GM03348 (cell line): ENCODE results near the gene CTCF.

Experiments used
- DNase-seq: peaks from one replicate; pipeline ENCODE4 v3.0.0; 2012; ENCODE audit warnings: low spot score

The CTCF gene

DNA sequence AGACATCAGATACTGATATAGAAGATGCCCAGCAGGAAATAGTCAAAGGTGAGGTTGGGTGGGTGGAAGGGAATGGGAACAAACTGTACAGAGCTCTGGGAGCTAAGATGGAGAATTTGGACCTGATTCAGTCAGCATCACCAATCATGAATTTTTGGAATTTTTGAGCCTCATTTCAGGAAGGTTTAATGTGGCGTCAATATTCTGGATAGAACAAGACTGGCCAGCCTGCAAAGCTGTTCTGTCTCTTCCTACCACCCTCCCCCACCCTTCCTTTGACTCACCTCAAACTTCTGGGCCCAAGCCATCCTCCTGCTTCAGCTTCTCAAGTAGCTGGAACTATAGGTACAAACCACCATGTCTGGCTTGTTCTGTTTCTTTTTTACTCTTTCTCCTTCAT, 32.6 kb downstream of the CTCF start:
- DNase-seq = peak; percentile 28

DNA sequence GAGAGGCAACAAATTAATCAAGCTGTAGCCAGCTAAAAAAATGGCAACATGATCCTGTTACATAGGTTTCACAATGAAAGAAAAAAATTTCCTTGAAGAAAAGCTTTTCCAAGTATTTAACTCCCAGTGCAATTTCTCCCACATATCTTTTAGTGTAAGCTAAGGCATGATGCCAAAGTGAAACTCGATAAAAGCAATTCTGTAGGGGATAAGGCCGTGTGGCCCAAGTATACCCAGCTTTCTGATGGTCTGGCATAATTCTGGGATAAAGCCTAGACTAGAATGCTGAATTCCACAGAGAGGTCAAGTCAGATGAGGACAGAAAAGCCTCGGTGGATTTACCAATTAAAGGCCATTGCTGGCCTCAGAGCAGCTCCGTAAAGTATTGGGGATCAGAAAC, 36.2 kb downstream of the CTCF start:
- DNase-seq = no peak

DNA sequence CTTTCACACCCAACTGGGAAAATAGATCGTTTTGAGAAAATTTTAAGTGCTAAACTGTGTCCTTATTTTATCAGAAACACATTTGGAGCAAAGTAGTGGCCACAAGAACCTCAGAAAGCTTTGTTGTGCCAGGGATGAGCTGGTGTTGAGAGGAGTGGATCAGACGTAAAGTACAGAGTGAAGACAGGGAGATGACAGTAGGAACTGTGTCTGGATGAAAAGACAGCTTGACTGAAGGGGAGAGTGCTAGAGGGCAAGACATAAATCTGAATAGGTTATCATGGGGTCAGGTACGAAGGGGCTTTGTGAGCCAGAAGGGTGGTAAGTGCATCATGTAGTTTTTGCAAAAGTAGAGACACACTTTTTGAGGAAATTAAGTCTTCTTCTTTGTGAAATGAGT, 43.3 kb downstream of the CTCF start:
- no peak for DNase-seq

DNA sequence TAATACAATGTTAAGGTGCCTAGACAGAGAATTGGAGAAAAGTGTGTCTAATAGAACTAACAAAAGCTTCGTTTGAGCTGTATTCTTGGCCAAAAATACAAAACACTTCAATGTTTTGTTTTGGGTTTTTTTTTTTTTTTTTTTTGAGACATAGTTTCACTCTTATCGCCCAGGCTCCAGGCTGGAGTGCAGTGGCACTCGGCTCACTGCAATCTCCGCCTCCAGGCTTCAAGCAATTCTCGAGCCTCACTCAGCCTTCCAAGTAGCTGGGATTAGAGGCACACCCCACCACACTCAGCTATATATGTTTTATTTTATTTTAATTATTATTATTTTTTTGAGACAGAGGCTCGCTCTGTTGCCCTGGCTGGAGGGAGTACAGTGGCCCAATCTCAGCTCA, 44.3 kb downstream of the CTCF start:
- no peak for DNase-seq

DNA sequence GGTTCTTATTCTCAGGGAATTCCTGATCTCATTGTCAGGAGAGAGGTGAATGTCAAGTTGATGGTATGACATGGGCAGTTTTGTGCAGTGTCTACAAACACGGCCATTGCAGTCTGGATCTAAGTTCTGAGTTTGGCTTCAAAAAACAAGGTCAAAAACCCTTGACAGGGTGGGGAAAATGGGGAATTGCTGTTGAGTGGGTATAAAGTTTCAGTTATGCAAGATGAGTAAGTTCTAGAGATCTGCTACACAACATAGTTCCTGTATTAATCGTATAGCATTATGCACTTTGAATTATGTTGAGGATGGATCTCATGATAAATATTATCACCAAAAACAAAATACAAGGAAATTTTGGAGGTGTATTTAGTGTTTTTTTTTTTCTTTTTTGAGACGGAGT, 46.0 kb downstream of the CTCF start:
- DNase-seq = no peak

DNA sequence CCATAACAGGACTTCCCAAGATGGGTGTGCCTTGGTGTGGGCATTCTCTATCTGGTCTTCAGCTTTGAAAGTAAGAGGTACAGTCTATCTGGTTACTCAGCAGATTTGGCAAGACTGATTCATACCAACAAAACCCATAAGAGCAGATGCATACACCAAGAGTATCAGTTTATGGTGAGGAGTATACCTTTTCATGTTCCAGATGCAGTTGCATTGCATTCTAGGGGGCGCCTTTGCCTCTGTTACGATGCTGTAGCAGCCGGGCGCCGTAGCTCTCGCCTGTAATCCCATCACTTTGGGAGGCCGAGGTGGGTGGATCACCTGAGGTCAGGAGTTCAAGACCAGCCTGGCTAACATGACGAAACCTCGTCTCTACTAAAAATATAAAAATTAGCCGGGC, 51.5 kb downstream of the CTCF start:
- DNase-seq = no peak

DNA sequence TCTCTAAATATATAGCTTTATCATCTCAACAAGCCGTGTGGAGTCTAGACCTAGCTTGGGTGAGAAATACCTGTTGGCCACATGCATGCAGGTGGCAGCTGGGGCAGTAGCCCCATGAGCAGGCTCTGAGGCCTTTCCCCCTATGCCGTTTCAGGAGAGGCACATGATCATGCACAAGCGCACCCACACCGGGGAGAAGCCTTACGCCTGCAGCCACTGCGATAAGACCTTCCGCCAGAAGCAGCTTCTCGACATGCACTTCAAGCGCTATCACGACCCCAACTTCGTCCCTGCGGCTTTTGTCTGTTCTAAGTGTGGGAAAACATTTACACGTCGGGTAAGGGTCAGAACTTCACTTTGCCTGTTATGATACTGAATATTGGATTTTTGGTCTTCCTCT, 65.9 kb downstream of the CTCF start:
- DNase-seq = no peak

DNA sequence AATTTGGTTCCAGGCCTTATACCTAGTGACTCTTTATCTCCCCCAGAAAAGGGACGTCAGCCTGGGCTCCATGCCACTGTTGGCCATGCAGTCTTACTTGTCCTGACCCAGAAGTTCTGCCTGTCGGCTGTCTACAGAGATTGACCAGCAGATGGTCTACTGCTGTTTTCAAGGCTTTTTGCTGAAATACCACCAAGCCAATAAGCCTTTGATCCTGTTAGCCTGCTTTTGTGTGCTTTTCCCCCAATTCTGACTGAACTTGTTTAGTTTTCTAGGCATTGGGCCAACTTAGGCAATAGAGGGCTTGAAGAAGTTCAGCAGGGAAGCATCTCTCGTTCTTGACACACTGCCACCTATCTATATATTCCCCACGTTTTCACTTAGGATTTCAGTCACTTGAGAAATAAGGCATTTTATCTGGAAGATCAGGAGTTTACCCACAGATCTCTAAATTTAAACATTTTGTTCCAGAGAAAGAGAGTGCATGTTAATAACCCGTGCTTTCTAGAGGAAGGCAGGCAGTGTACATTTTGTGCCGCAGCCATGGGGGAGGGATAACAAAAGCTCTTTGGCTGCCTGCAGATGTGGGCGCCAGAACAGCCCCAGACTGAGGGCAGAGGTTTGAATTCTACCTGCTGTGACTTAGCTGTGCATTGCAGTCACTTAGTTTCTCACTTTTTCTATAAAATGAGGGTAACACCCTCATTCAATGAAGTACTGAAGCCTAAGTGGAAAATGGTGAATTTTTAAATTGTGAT, 70.3 kb downstream of the CTCF start:
- DNase-seq = no peak

DNA sequence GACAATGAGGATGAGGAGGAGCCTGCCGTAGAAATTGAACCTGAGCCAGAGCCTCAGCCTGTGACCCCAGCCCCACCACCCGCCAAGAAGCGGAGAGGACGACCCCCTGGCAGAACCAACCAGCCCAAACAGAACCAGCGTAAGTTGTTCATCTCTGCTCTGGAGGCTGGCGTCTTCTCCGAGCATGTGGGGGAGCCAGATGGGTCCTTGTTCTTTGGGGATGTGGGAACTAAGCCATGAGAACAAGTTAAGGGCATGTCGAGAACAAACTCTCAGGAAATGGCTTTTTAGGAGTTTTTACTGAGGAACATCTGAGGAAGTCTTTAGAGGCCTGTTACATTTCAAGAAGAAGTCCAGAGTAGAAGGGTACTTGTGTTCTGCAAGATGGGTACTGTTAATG, 74.4 kb downstream of the CTCF start:
- no peak for DNase-seq

DNA sequence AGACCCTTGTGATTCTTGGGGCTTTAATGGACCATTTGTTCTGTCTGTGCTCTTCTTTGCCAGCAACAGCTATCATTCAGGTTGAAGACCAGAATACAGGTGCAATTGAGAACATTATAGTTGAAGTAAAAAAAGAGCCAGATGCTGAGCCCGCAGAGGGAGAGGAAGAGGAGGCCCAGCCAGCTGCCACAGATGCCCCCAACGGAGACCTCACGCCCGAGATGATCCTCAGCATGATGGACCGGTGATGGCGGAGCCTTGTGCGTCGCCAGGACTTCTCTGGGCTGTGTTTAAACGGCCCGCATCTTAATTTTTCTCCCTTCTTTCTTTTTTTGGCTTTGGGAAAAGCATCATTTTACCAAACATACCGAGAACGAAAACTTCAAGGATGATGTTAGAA, 75.3 kb downstream of the CTCF start:
- no peak for DNase-seq

DNA sequence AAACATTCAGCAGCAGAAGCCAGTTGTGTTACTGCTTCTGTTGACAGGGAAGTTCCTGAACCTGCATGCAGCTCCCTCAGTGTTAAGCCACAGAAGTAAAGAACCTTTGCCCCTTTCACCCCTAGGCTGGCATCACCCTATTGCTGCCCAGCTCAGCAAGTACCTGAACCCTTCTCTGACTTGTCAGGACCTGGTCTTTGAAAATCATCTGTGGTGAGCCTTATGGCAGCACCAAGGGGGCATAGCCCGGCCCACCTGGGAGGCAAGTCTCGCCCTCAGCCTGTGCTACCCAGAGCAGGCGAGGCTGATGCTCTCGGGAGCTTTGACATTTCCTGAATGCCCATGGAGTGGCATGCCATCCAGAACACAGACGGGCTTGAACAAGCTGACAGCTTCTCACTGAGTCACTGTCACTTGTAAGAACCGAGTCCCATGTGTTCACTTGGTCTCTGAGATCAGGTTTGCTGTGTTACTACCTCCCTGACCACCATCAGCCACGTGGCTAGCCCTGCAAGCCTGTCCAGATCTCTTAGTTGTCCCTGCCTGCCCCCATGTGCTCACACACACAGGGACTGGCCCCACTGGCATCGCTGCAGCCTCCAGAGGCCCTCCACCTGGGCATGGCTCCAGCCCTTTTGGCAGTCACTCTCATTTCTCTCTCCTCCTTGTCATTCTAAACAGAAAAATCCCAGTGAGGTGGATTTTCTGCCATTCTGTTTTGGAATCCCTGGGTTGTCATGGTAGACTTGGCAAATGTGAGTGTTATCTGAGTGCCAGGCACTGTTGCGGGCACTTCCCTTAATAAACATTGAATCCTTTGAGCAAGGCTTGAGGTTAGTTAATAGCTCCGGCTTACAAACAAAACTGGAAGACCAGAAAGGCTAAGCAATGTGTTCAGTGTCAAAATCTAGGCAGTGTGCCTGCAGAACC, 79.7 kb downstream of the CTCF start:
- DNase-seq = peak; percentile 59

DNA sequence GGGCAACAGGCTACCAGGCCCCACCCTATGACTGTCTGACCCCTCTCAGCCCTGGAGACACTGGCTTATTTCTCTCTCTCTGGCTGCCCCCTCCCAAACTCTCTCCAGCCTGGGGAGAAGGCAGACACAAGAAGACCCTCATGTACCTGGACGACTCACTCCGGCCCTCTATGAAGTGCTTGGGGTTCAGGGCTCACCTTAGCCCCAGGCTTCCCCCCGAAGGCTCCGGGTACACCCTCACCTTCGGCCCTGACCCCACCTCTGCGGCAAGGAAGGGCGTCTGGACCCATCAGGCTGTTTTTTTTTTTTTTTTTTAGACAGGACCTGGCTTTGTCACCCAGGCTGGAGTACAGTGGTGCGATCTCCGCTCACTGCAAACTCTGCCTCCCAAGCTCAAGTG, 81.7 kb downstream of the CTCF start:
- no peak for DNase-seq

DNA sequence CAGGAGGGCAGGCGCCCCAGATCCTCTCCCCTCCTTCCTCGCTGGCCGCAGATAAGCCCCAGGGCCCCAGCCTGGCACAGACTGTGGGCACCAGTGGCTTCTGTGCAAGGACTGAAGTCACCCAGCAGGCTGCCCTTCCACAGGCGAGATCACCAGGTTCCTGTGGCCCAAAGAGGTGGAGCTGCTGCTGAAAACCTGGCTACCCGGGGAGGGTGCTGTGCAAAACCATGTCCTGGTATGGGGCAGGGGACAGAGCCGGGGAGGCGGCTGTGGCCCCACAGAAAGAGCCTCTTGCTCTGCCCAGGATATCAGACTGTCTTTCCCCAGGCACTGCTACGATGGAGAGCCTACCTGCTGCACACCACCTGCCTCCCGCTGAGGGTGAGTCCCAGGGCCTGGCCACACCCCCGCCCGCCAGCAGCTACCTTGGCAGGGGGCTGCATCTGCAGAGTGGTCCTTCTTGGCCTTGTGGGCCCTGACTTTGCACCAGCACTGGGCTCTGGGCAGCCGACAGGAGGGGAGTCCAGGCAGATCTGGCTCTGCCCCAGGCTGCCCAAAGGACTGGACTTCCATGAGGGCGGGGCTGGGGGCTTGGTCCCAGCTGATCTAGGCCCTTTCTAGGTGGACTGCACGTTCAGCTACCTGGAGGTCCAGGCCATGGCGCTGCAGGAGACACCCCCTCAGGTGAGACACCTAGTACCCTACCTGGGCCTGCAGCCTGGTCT, 83.2 kb downstream of the CTCF start:
- DNase-seq = no peak

DNA sequence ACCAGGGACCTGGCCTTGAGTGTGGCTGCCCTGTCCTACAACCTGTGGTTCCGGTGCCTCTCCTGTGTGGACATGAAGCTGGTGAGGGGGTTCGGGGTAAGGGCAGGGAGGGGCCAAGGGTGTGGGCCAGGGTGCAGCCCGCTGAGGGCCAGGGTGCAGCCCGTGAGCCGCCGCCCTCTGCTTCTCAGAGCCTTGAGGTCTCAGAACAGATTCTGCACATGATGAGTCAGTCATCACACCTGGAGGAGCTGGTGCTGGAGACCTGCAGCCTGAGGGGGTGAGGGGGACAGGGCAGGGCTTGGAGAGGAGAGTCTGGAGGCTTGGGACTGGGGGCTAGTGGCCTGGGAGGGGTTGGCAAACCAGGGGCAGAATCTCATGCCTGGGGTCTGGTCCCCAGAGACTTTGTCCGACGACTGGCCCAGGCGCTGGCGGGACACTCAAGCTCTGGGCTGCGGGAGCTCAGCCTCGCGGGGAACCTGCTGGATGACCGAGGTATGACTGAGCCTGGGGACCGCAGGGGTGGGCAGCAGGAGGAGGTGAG, 84.9 kb downstream of the CTCF start:
- DNase-seq = no peak

DNA sequence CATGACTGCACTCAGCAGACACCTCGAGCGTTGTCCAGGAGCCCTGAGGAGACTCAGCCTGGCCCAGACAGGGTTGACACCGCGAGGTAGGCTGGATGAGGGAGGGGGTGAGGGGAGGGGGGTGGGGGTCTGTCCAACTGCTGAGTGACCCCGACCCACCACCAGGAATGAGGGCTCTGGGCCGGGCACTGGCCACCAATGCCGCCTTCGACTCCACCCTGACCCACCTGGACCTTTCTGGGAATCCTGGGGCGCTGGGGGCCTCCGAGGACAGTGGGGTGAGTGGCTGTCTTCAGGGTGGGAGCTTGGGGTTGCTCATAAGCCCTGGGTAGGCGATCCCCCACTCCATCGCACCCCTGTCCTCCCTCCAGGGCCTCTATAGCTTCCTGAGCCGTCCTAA, 85.4 kb downstream of the CTCF start:
- DNase-seq = no peak

DNA sequence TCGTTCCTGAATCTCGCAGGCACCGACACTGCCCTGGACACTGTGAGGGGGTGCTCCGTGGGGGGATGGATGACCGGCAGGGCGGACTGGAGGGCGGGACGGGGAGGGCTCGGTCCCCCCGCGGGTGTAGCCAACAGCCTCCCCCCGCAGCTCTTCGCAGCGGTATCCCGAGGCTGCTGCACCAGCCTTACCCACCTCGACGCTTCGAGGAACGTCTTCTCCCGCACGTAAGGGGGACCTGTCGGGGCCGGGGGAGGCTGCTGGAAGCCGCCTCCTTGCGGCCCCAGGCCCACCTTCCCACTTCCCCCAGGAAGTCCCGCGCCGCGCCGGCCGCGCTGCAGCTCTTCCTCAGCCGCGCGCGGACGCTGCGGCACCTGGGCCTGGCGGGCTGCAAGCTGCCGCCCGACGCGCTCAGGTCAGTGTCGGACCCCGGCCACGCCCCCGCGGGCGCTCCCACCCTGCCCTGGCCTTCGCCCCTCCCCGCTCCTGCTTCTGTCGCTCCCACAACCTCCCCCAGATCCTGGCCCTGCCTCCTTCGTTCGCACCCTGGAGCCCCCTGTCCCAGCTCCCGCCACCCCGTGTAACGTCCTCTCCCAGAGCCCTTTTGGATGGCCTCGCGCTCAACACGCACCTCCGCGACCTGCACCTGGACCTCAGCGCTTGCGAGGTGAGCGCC, 85.9 kb downstream of the CTCF start:
- no peak for DNase-seq

DNA sequence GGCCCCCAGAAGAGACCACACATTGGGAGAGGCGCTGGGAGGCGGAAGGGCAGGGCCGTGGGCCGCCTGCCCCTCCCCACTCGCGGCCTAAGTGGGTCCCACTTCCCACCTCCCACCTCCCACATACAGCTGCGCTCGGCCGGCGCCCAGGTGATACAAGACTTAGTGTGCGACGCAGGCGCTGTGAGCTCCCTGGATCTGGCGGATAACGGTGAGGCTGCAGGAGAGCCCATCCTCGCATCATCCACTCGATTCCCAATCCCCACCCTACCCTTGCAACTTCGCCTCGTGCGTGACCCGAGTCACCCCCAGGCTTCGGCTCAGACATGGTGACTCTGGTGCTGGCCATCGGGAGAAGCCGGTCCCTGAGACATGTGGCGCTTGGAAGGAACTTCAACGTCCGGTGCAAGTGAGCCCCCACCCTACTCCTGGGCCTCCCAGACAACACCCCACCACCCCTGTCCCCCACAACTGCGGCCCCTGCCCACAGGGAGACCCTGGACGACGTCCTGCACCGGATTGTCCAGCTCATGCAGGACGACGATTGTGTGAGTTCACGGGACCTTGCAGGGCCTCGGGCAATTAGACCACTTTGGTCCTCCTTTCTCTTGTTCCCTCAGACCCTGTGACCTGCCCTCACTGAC, 86.6 kb downstream of the CTCF start:
- DNase-seq = no peak

DNA sequence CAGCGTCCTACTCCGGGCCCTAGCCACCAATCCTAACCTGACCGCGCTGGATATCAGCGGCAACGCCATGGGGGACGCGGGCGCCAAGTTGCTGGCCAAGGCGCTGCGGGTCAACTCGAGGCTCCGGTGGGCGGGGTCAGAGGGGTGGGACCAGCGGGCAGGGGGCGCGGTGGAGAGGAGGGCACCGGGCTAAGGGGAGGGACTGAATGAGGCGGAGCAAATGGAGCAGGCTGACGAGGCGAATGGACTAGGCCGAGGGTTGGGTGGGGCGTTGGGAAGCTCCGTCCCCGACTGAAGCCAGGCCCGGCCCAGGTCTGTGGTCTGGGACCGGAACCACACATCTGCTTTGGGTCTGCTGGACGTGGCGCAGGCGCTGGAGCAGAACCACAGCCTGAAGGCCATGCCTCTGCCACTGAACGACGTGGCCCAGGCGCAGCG, 87.2 kb downstream of the CTCF start:
- no peak for DNase-seq

DNA sequence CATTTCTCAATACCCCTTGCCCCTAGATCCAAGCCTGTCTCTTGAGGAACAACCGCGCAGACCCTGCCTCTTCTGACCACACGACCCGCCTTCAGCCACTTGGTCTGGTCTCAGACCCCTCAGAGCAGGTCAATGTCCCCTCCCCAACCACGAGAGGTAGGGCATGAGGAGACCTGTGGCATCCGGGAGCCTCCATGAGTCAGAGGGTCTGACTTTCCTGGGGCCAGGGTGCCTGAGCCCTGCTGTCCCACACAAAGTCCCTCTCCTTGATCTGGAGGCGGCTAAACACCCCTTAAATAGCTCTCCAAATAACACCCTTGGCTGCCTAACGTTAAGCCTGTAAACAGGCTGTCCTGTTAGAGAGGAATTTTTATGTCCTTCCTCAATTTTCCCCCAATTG, 87.7 kb downstream of the CTCF start:
- DNase-seq = no peak

DNA sequence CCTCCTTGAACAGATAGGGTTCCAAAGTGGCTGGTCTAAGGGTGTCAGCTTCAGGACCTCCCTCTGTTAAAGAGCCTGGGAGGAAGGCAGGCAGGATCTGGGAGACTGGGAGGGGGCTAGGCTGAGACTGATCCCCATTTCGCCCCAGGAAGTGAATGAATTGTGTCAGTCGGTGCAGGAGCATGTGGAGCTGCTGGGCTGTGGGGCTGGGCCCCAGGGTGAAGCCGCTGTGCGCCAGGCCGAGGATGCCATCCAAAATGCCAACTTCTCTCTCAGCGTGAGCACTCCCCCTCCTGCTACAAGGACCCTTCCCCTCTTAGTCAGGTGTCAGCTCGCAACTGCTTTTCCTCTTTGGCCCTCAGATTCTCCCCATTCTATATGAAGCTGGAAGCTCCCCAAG, 88.7 kb downstream of the CTCF start:
- DNase-seq = no peak

DNA sequence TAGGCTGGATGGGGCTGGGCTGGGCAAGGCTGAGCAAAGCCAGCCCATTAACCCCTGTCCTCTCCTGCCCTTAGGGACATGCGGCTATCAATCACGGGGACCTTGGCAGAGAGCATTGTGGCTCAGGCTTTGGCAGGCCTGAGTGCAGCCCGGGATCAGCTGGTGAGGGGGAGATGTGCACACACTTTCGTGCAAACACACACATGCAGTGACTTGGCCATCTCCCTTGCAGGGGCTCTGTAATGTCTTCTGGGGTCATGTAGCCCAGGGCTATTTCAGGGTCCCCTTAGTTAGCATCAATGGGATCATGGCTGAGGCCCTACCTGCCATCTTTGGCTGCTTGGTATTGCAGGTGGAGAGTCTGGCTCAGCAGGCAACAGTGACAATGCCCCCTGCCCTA, 89.5 kb downstream of the CTCF start:
- no peak for DNase-seq
